AG04450 (cell line): ENCODE measurements around the gene RAB3B. TPM values are rescaled to one million over a fixed set of nuclear protein-coding genes. Genes with fewer than 3 reads are reported as not detected.

Experiments used
- CTCF ChIA-PET: fragments of 300-600, 350-600 bp; formaldehyde crosslinking; extraction: SDS; loops from one replicate; lab custom pipeline; 2022; ENCODE audit warnings: antibody characterized with exemption, inconsistent platforms; lab: Charles Lee
- POLR2A ChIA-PET: fragments of 350-600 bp; formaldehyde crosslinking; extraction: SDS; loops from one replicate; lab custom pipeline; 2021; ENCODE audit warnings: antibody characterized with exemption, inconsistent platforms; lab: Yijun Ruan, JAX
- DNase-seq: peaks from one replicate; pipeline ENCODE4 v3.0.0-alpha.2; 2011; ENCODE audit warnings: low read depth, low spot score
- H3K27ac ChIP-seq: one replicate; pipeline ENCODE4 v1.5.1; 2012; ENCODE audit warnings: low read depth, low read length, control low read depth
- H3K27me3 ChIP-seq: one replicate; pipeline ENCODE4 v1.6.0; 2012; ENCODE audit warnings: low read length; ENCODE audit not compliant: control insufficient read depth, insufficient read depth
- H3K4me3 ChIP-seq: 2 replicates; pipeline ENCODE4 v1.5.1; 2011; ENCODE audit warnings: mild to moderate bottlenecking, low read depth, low read length, control low read depth
- H3K9me3 ChIP-seq: 2 replicates; pipeline ENCODE4 v1.5.1; 2012; ENCODE audit warnings: low read length; ENCODE audit not compliant: control insufficient read depth, insufficient read depth
- polyA plus RNA-seq: library from polyadenylated mRNA; depleted of rRNA; stranded (reverse); fragments of >200 nt; gene quantifications from 2 replicates; pipeline ENCODE4 v1.2.3, GENCODE V29; 2011
- TF ChIP-seq, protein P1 (sequence below): IDR thresholded peaks from 2 replicates; pipeline ENCODE4 v1.5.1; 2011; ENCODE audit warnings: low read depth, low read length, control low read depth, inconsistent platforms

The RAB3B gene
- polyA plus RNA-seq, 1 experiment: 28.6 TPM

- Histone ChIP-seq H3K4me3 (no peak overlapping the region), H3K27me3 (no peaks in the 10 kb centered on the region), H3K27ac (no peak overlapping the region), H3K9me3 (no peaks in the 10 kb centered on the region)
- CTCF ChIA-PET: interaction anchor here (1.2 to 1.8 kb wide), 2 partner anchors 9 to 10 kb away, joined by 5 to 8 read pairs; no protein-coding TSS in a partner anchor
- TF ChIP-seq, protein P1, sequence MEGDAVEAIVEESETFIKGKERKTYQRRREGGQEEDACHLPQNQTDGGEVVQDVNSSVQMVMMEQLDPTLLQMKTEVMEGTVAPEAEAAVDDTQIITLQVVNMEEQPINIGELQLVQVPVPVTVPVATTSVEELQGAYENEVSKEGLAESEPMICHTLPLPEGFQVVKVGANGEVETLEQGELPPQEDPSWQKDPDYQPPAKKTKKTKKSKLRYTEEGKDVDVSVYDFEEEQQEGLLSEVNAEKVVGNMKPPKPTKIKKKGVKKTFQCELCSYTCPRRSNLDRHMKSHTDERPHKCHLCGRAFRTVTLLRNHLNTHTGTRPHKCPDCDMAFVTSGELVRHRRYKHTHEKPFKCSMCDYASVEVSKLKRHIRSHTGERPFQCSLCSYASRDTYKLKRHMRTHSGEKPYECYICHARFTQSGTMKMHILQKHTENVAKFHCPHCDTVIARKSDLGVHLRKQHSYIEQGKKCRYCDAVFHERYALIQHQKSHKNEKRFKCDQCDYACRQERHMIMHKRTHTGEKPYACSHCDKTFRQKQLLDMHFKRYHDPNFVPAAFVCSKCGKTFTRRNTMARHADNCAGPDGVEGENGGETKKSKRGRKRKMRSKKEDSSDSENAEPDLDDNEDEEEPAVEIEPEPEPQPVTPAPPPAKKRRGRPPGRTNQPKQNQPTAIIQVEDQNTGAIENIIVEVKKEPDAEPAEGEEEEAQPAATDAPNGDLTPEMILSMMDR: no peak
- POLR2A ChIA-PET: interaction anchor here (0.6 to 2.5 kb wide), 2 partner anchors 10 to 148 kb away, joined by 5 to 20 read pairs; partner anchors contain the start of gene TXNDC12
- DNase-seq: no peak
Measured at GRCh38 chr1:51907079-51907702, 83.3 kb downstream of the RAB3B start.

GRCh38 chr1:51906306-51907078, 84.0 kb downstream of the RAB3B start:
- CTCF ChIA-PET: interaction anchor here (0.6 to 1.8 kb wide), 3 partner anchors 8 to 11 kb away, joined by 3 to 8 read pairs (median 5); no protein-coding TSS in a partner anchor
- TF ChIP-seq, protein P1: no peak
- Histone ChIP-seq H3K9me3 (no peaks in the 10 kb centered on the region), H3K4me3 (no peak overlapping the region), H3K27me3 (no peaks in the 10 kb centered on the region), H3K27ac (peak overlapping the region; percentile 59)
- POLR2A ChIA-PET: interaction anchor here (2.5 kb wide), 1 partner anchor 9 kb away, joined by 20 read pairs; no protein-coding TSS in a partner anchor
- peak; percentile 39 for DNase-seq

DNA sequence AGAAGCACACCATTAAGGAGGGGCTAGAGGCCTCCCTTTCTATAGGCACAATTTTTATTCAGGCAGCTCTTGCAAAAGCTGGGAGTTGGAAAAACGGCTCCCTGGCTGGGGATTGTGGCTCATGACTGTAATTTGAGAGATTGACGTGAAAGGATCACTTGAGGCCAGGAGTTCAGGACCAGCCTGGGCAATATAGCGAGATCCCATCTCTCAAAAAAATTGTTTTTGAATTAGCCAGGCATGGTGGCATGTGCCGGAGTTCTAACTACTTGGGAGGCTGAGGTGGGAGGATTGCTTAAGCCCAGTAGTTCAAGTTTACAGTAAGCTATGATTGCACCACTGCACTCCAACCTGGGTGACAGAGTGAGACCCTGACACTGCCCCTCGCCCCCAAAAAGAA, 88.0 kb downstream of the RAB3B start:
- TF ChIP-seq, protein P1: no peak
- Histone ChIP-seq H3K27ac (no peak overlapping the region), H3K27me3 (no peaks in the 10 kb centered on the region), H3K4me3 (no peak overlapping the region), H3K9me3 (no peaks in the 10 kb centered on the region)
- POLR2A ChIA-PET: no interaction called here
- DNase-seq: no peak
- CTCF ChIA-PET: no interaction called here

DNA sequence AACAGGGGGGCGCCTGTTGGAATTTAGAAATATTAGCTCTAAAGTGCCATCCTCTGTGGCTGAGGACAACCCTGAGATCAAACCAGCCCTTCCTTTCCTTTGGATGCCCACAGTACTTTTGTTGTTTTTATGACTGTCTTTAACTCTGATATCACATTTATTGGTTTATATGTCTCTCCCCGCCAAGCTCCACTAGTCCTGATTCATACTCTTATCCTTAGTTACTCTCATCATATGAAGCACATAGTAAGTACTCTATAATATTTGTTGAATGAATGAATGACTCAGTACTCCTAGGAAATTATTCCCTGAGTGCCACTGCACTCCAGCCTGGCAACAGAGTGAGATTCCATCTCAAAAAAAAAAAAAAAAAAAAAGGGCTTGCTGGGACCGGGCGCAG, 89.3 kb downstream of the RAB3B start:
- CTCF ChIA-PET: no interaction called here
- Histone ChIP-seq H3K4me3 (no peak overlapping the region), H3K9me3 (no peaks in the 10 kb centered on the region), H3K27ac (no peak overlapping the region), H3K27me3 (no peaks in the 10 kb centered on the region)
- DNase-seq: no peak
- TF ChIP-seq, protein P1: no peak
- POLR2A ChIA-PET: no interaction called here

DNA sequence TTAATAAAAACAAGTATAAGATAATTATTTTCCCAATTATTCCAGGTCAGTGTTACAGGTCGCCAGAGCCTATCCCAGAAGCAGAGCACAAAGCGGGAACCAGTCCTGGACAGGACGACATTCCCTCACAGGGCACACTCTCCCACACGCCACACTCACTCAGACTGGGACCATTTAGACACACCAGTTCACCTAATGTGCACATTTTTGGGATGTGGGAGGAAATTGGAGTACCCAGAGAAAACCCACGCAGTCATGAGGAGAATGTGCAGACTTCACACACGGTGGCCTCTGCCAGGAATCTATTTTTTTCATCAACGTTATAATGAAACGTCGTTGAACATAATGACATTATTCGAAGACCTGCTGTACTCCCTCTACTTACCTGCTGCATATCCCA, 91.5 kb downstream of the RAB3B start:
- Histone ChIP-seq H3K27me3 (no peaks in the 10 kb centered on the region), H3K27ac (peak overlapping the region; percentile 61), H3K4me3 (no peak overlapping the region), H3K9me3 (no peaks in the 10 kb centered on the region)
- DNase-seq: no peak
- POLR2A ChIA-PET: no interaction called here
- TF ChIP-seq, protein P1: no peak
- CTCF ChIA-PET: interaction anchor here (0.9 to 1.3 kb wide), 3 partner anchors 8 to 98 kb away, joined by 3 to 5 read pairs (median 4); no protein-coding TSS in a partner anchor
